CD14-positive monocyte (primary cell): ENCODE measurements around the gene NOP16. TPM values are rescaled to one million over a fixed set of nuclear protein-coding genes. Genes with fewer than 3 reads are reported as not detected.

Source experiments
- DNase-seq, 3 donors: peaks; one replicate each; pipeline ENCODE4 v3.0.0-alpha.2; 2011 to 2022
- H2AFZ ChIP-seq: 2 replicates; pipeline ENCODE4 v1.6.0; 2012; ENCODE audit warnings: mild to moderate bottlenecking, low read depth, low read length, inconsistent platforms; ENCODE audit not compliant: insufficient read depth, poor library complexity, severe bottlenecking
- H3K27ac ChIP-seq, 2 donors: 1 replicate in 1 of 2; 2 replicates in 1 of 2; pipeline ENCODE4 v1.5.1; 2012 to 2013; ENCODE audit warnings: low read length in 2 of 2, control low read depth in 1 of 2, inconsistent platforms in 1 of 2, low read depth in 1 of 2, mild to moderate bottlenecking in 1 of 2
- H3K27me3 ChIP-seq, 2 donors: one replicate each; pipeline versions ENCODE4 v1.6.0 to v1.6.1; 2011 to 2013; ENCODE audit warnings: low read length in 2 of 2; ENCODE audit not compliant: control insufficient read depth in 2 of 2, insufficient read depth in 2 of 2
- H3K36me3 ChIP-seq, 2 donors: replicated peaks in 1 of 2; 1 replicate in 1 of 2; 2 replicates in 1 of 2; pipeline versions ENCODE4 v1.5.1 to v1.6.1; 2012 to 2013; ENCODE audit warnings: low read length in 2 of 2, control low read depth in 1 of 2, inconsistent platforms in 1 of 2, mild to moderate bottlenecking in 1 of 2; ENCODE audit not compliant: insufficient read depth in 2 of 2, control insufficient read depth in 1 of 2
- H3K4me1 ChIP-seq, 2 donors: 1 replicate in 1 of 2; 2 replicates in 1 of 2; pipeline versions ENCODE4 v1.5.1 to v1.6.1; 2012 to 2013; ENCODE audit warnings: low read length in 2 of 2, control low read depth in 1 of 2, inconsistent platforms in 1 of 2, mild to moderate bottlenecking in 1 of 2, moderate library complexity in 1 of 2; ENCODE audit not compliant: insufficient read depth in 2 of 2, control insufficient read depth in 1 of 2
- H3K4me2 ChIP-seq: replicated peaks from 2 replicates; pipeline ENCODE3; 2012; ENCODE audit warnings: low read length, moderate library complexity, mild to moderate bottlenecking; ENCODE audit not compliant: poor library complexity, severe bottlenecking; ENCODE audit errors: extremely low read depth
- H3K4me3 ChIP-seq, 3 experiments: fragments of 200-600 bp in 1 of 3; sonication (generic) in 1 of 3; replicated peaks in 1 of 3; 1 replicate in 2 of 3; 2 replicates in 1 of 3; pipeline ENCODE4 v1.5.1; 2011 to 2013; ENCODE audit warnings: low read length in 3 of 3, mild to moderate bottlenecking in 3 of 3, control low read depth in 2 of 3, low read depth in 2 of 3, inconsistent platforms in 1 of 3, moderate library complexity in 1 of 3
- H3K79me2 ChIP-seq: 2 replicates; pipeline ENCODE4 v1.6.0; 2012; ENCODE audit warnings: mild to moderate bottlenecking, control low read depth, inconsistent platforms, low read length, moderate library complexity; ENCODE audit not compliant: insufficient read depth
- H3K9ac ChIP-seq: 2 replicates; pipeline ENCODE4 v1.6.0; 2017; ENCODE audit warnings: low read length, mild to moderate bottlenecking; ENCODE audit not compliant: insufficient read depth, poor library complexity, severe bottlenecking
- H3K9me3 ChIP-seq, 2 donors: replicated peaks in 1 of 2; 1 replicate in 1 of 2; 2 replicates in 1 of 2; pipeline versions ENCODE4 v1.5.1 to v1.6.1; 2012 to 2013; ENCODE audit warnings: low read length in 2 of 2, control low read depth in 1 of 2; ENCODE audit not compliant: control insufficient read depth in 1 of 2, insufficient read depth in 1 of 2
- H4K20me1 ChIP-seq: 2 replicates; pipeline ENCODE4 v1.6.0; 2012; ENCODE audit warnings: mild to moderate bottlenecking, low read length, control low read depth, moderate library complexity; ENCODE audit not compliant: insufficient read depth
- H3K27ac Mint-ChIP-seq, 7 donors: one replicate each; pipeline ENCODE4 v1.8.0; 2020; ENCODE audit warnings: mild to moderate bottlenecking in 7 of 7, mixed read lengths in 7 of 7, moderate library complexity in 6 of 7, inconsistent platforms in 2 of 7
- H3K27me3 Mint-ChIP-seq, 3 donors: one replicate each; pipeline ENCODE4 v1.8.0; 2021 to 2022; ENCODE audit warnings: low read depth in 3 of 3, mild to moderate bottlenecking in 3 of 3, mixed read lengths in 3 of 3, moderate library complexity in 3 of 3, inconsistent platforms in 1 of 3
- H3K36me3 Mint-ChIP-seq, 2 donors: one replicate each; pipeline ENCODE4 v1.8.0; 2020; ENCODE audit warnings: mixed read lengths in 2 of 2, inconsistent platforms in 1 of 2, mild to moderate bottlenecking in 1 of 2
- H3K4me1 Mint-ChIP-seq: one replicate; pipeline ENCODE4 v1.8.0; 2020; ENCODE audit warnings: mild to moderate bottlenecking, mixed read lengths
- H3K4me3 Mint-ChIP-seq, 2 donors: one replicate each; pipeline ENCODE4 v1.8.0; 2020; ENCODE audit warnings: mild to moderate bottlenecking in 2 of 2, mixed read lengths in 2 of 2, moderate library complexity in 1 of 2
- H3K9me3 Mint-ChIP-seq, 7 donors: one replicate each; pipeline ENCODE4 v1.8.0; 2020 to 2022; ENCODE audit warnings: mixed read lengths in 7 of 7, mild to moderate bottlenecking in 6 of 7, moderate library complexity in 6 of 7, inconsistent platforms in 2 of 7
- CTCF ChIP-seq: fragments of 200-600 bp; IDR thresholded peaks from one replicate; pipeline ENCODE4 v1.8.0; 2022; ENCODE audit warnings: antibody characterized with exemption, mild to moderate bottlenecking
- WGBS: methylation state at CpG from one replicate; pipeline ENCODE4 v1.1.5; 2013; ENCODE audit warnings: missing lambda C conversion rate; ENCODE audit not compliant: insufficient coverage; 5-methylcytosine and 5-hydroxymethylcytosine counted together
- intact Hi-C, 2 donors: fragments of 100-400 bp; cut with micrococcal nuclease; formaldehyde crosslinking; loops; one replicate each; pipeline versions ENCODE4 v1.15.0 to v1.15.1; 2023
- polyA plus RNA-seq, 3 donors: library from polyadenylated mRNA; depleted of rRNA in 1 of 3; unstranded in 2 of 3; stranded (reverse) in 1 of 3; fragments of 300-500 nt in 2 of 3; fragments of >200 nt in 1 of 3; fragmentation: Illumina TruSeq in 2 of 3; gene quantifications; 1 replicate in 2 of 3; 2 replicates in 1 of 3; pipeline ENCODE4 v1.2.3, GENCODE V29; 2012 to 2021

NOP16 gene
- polyA plus RNA-seq, 3 donors = 17.2 to 23.4 (median 17.6) TPM

- H3K36me3 Mint-ChIP-seq = peaks cover 16 to 41% of the 10 kb centered on the region in 2 donors
- no peak for DNase-seq
- H3K4me3 Mint-ChIP-seq = no peak overlapping the region
- Histone ChIP-seq H3K4me2 (no peak overlapping the region), H3K9me3 (no peaks in the 10 kb centered on the region), H3K4me1 (peaks cover 15 to 29% of the 10 kb centered on the region in 2 donors), H4K20me1 (peaks cover 25% of the 10 kb centered on the region), H3K36me3 (peaks cover 22 to 44% of the 10 kb centered on the region in 2 donors), H3K27me3 (peaks cover 2 to 15% of the 10 kb centered on the region in 2 donors), H3K4me3 (no peak overlapping the region), H3K79me2 (peaks cover 30% of the 10 kb centered on the region), H3K27ac (no peak overlapping the region), H2AFZ (no peak overlapping the region), H3K9ac (no peak overlapping the region)
- 50% methylated on average over 1 of the region's 4 CpGs for WGBS
- peaks cover 11 to 16% (median 15%) of the 10 kb centered on the region in 3 donors for H3K27me3 Mint-ChIP-seq
- peaks cover 19% of the 10 kb centered on the region for H3K4me1 Mint-ChIP-seq
- intact Hi-C loops = loop anchor here in 1 of 2 donors (2.0 kb wide), 1 partner anchor 29 kb away; the partner anchor contains the start of genes HIGD2A and NOP16
- no peak overlapping the region for H3K27ac Mint-ChIP-seq
- peaks cover 0 to 8% (median 0%) of the 10 kb centered on the region in 7 donors for H3K9me3 Mint-ChIP-seq
- TF ChIP-seq CTCF = no peak
Measured at GRCh38 chr5:176359658-176360057, 28.7 kb downstream of the NOP16 start.

GRCh38 chr5:176356179-176356566, 32.2 kb downstream of the NOP16 start:
- Histone ChIP-seq H3K4me2 (no peak overlapping the region), H3K4me3 (no peak overlapping the region), H3K27me3 (no peaks in the 10 kb centered on the region), H3K36me3 (peaks cover 49 to 78% of the 10 kb centered on the region in 2 donors), H3K27ac (no peak overlapping the region), H4K20me1 (peaks cover 25% of the 10 kb centered on the region), H3K79me2 (peaks cover 26% of the 10 kb centered on the region), H3K9me3 (no peaks in the 10 kb centered on the region), H3K9ac (no peak overlapping the region), H2AFZ (no peak overlapping the region), H3K4me1 (peaks cover 7 to 15% of the 10 kb centered on the region in 2 donors)
- no peak for TF ChIP-seq CTCF
- Mint-ChIP-seq H3K9me3 (no peaks in the 10 kb centered on the region), H3K36me3 (peaks cover 46 to 72% of the 10 kb centered on the region in 2 donors), H3K27me3 (no peaks in the 10 kb centered on the region), H3K4me3 (no peak overlapping the region), H3K27ac (no peak overlapping the region), H3K4me1 (peaks cover 10% of the 10 kb centered on the region)
- WGBS = no CpG with 5 or more reads among the region's 3 CpGs
- intact Hi-C loops = no loop called here
- no peak for DNase-seq
